ENCODE measurements around the gene ADARB1.

Gene ADARB1

GRCh38 chr21:45224189-45224938 lies 150.0 kb downstream of the ADARB1 start:
- H3K4me2 ChIP-seq (ENCODE audit: low read length) = no peak overlapping the region
- peaks cover 6% of the 10 kb centered on the region for H3K4me1 ChIP-seq (ENCODE audit: insufficient read depth, low read length, severe bottlenecking)
- H2AFZ ChIP-seq (ENCODE audit: low read length) = no peak overlapping the region
- no peak overlapping the region for H3K4me3 ChIP-seq (ENCODE audit: low read depth, low read length, poor library complexity, severe bottlenecking)
- H4K20me1 ChIP-seq (ENCODE audit: insufficient read depth, low read length) = no peaks in the 10 kb centered on the region
- H3K79me2 ChIP-seq (ENCODE audit: insufficient read depth, low read length) = no peaks in the 10 kb centered on the region
- no peak for TF ChIP-seq EZH2 (IDR thresholded peaks at IDR 0.05; ENCODE audit: borderline replicate concordance, low read length)
- no peak for TF ChIP-seq CTCF (IDR thresholded peaks at IDR 0.05; ENCODE audit: low read length)
- H3K27me3 ChIP-seq (ENCODE audit: insufficient read depth, low read length) = no peaks in the 10 kb centered on the region; the same call in none of the 2 replicates
- H3K27ac ChIP-seq (ENCODE audit: low read depth, low read length, poor library complexity, severe bottlenecking) = no peak overlapping the region
- H3F3A ChIP-seq (ENCODE audit: insufficient read depth, low read length) = no peaks in the 10 kb centered on the region
- no peak overlapping the region for H3K9ac ChIP-seq (ENCODE audit: low read length)
- H3K9me3 ChIP-seq (ENCODE audit: low read length) = no peaks in the 10 kb centered on the region
- H3K9me2 ChIP-seq (ENCODE audit: low read depth, low read length) = no peaks in the 10 kb centered on the region
- H3K36me3 ChIP-seq (ENCODE audit: insufficient read depth, low read length) = no peaks in the 10 kb centered on the region

- Histone ChIP-seq H3K4me1 (ENCODE audit: insufficient read depth, low read length, severe bottlenecking) (peaks cover 6% of the 10 kb centered on the region), H3K9me2 (ENCODE audit: low read depth, low read length) (no peaks in the 10 kb centered on the region), H3K27ac (ENCODE audit: low read depth, low read length, poor library complexity, severe bottlenecking) (no peak overlapping the region), H2AFZ (ENCODE audit: low read length) (no peak overlapping the region), H3K4me2 (ENCODE audit: low read length) (no peak overlapping the region), H3K9me3 (ENCODE audit: low read length) (no peaks in the 10 kb centered on the region), H4K20me1 (ENCODE audit: insufficient read depth, low read length) (no peaks in the 10 kb centered on the region), H3F3A (ENCODE audit: insufficient read depth, low read length) (no peaks in the 10 kb centered on the region), H3K36me3 (ENCODE audit: insufficient read depth, low read length) (no peaks in the 10 kb centered on the region), H3K4me3 (ENCODE audit: low read depth, low read length, poor library complexity, severe bottlenecking) (no peak overlapping the region), H3K27me3 (ENCODE audit: insufficient read depth, low read length) (no peaks in the 10 kb centered on the region; the same call in none of the 2 replicates), H3K9ac (ENCODE audit: low read length) (no peak overlapping the region), H3K79me2 (ENCODE audit: insufficient read depth, low read length) (no peaks in the 10 kb centered on the region)
- TF ChIP-seq EZH2 (IDR thresholded peaks at IDR 0.05; ENCODE audit: borderline replicate concordance, low read length) = no peak
- TF ChIP-seq CTCF (IDR thresholded peaks at IDR 0.05; ENCODE audit: low read length) = no peak
Observed at GRCh38 chr21:45225041-45225740, 150.8 kb downstream of the ADARB1 start.

GRCh38 chr21:45225741-45226327 lies 151.5 kb downstream of the ADARB1 start:
- TF ChIP-seq CTCF (IDR thresholded peaks at IDR 0.05; ENCODE audit: low read length) = no peak
- no peak for TF ChIP-seq EZH2 (IDR thresholded peaks at IDR 0.05; ENCODE audit: borderline replicate concordance, low read length)
- H3K36me3 ChIP-seq (ENCODE audit: insufficient read depth, low read length) = no peaks in the 10 kb centered on the region
- H3K27ac ChIP-seq (ENCODE audit: low read depth, low read length, poor library complexity, severe bottlenecking) = no peak overlapping the region
- H2AFZ ChIP-seq (ENCODE audit: low read length) = no peak overlapping the region
- H3K27me3 ChIP-seq (ENCODE audit: insufficient read depth, low read length) = no peaks in the 10 kb centered on the region; the same call in none of the 2 replicates
- no peak overlapping the region for H3K9ac ChIP-seq (ENCODE audit: low read length)
- H3K4me3 ChIP-seq (ENCODE audit: low read depth, low read length, poor library complexity, severe bottlenecking) = no peak overlapping the region
- H3K79me2 ChIP-seq (ENCODE audit: insufficient read depth, low read length) = no peaks in the 10 kb centered on the region
- H3K4me2 ChIP-seq (ENCODE audit: low read length) = no peak overlapping the region
- H3K9me3 ChIP-seq (ENCODE audit: low read length) = no peaks in the 10 kb centered on the region
- no peaks in the 10 kb centered on the region for H4K20me1 ChIP-seq (ENCODE audit: insufficient read depth, low read length)
- no peaks in the 10 kb centered on the region for H3K9me2 ChIP-seq (ENCODE audit: low read depth, low read length)
- no peaks in the 10 kb centered on the region for H3F3A ChIP-seq (ENCODE audit: insufficient read depth, low read length)
- peaks cover 6% of the 10 kb centered on the region for H3K4me1 ChIP-seq (ENCODE audit: insufficient read depth, low read length, severe bottlenecking)

All from OCI-LY1 (cell line).